CD4-positive, alpha-beta T cell (primary cell): ENCODE data around the gene AANAT. TPM values are rescaled to one million over a fixed set of nuclear protein-coding genes. Genes with fewer than 3 reads are reported as not detected.

Experiments used
- ATAC-seq: fragments of 200-7000 bp; cut with Tn5 transposase; one replicate; pipeline ENCODE4 v1.10.0; 2022; ENCODE audit warnings: mild to moderate bottlenecking; ENCODE audit not compliant: poor library complexity
- CTCF ChIA-PET: fragments of 350-600 bp; sonication (Branson Sonifier 250); formaldehyde crosslinking; loops from one replicate; lab custom pipeline; 2021; ENCODE audit warnings: antibody characterized with exemption, inconsistent platforms; lab: Charles Lee
- POLR2A ChIA-PET: fragments of 350-600 bp; sonication (Branson Sonifier 250); formaldehyde crosslinking; loops from one replicate; lab custom pipeline; 2021; ENCODE audit warnings: antibody characterized with exemption, inconsistent platforms; lab: Charles Lee
- DNase-seq, 14 experiments: peaks; one replicate each; pipeline ENCODE4 v3.0.0-alpha.2; 2013 to 2020; ENCODE audit warnings: mixed read lengths in 2 of 14
- H3K27ac ChIP-seq, 2 donors: one replicate each; pipeline versions ENCODE4 v1.5.1 to v1.7.0; 2013; ENCODE audit warnings: low read length in 2 of 2, low read depth in 1 of 2, mild to moderate bottlenecking in 1 of 2
- H3K27me3 ChIP-seq, 2 experiments: 1 replicate in 1 of 2; 2 replicates in 1 of 2; pipeline versions ENCODE4 v1.6.1 to v1.7.0; 2013; ENCODE audit warnings: low read length in 2 of 2, control low read depth in 1 of 2, mild to moderate bottlenecking in 1 of 2, moderate library complexity in 1 of 2; ENCODE audit not compliant: insufficient read depth in 2 of 2, control insufficient read depth in 1 of 2
- H3K36me3 ChIP-seq: one replicate; pipeline ENCODE4 v1.6.1; 2013; ENCODE audit warnings: low read length, control low read depth; ENCODE audit not compliant: insufficient read depth
- H3K4me1 ChIP-seq: one replicate; pipeline ENCODE4 v1.6.1; 2013; ENCODE audit warnings: low read length, control low read depth; ENCODE audit not compliant: insufficient read depth
- H3K4me3 ChIP-seq: one replicate; pipeline ENCODE4 v1.5.1; 2013; ENCODE audit warnings: mild to moderate bottlenecking, low read length, moderate library complexity
- H3K9me3 ChIP-seq, 2 experiments: 1 replicate in 1 of 2; 2 replicates in 1 of 2; pipeline versions ENCODE4 v1.6.1 to v1.7.0; 2013; ENCODE audit warnings: low read length in 2 of 2, mild to moderate bottlenecking in 2 of 2, control low read depth in 1 of 2, moderate library complexity in 1 of 2; ENCODE audit not compliant: control insufficient read depth in 1 of 2, insufficient read depth in 1 of 2
- H3K27ac Mint-ChIP-seq: one replicate; pipeline ENCODE4 v1.8.0; 2020; ENCODE audit warnings: mixed read lengths
- H3K27me3 Mint-ChIP-seq: one replicate; pipeline ENCODE4 v1.8.0; 2021; ENCODE audit warnings: mixed read lengths
- H3K36me3 Mint-ChIP-seq: one replicate; pipeline ENCODE4 v1.8.0; 2021; ENCODE audit warnings: low read depth, mixed read lengths
- H3K4me1 Mint-ChIP-seq: one replicate; pipeline ENCODE4 v1.8.0; 2021; ENCODE audit warnings: low read depth, mixed read lengths
- H3K4me3 Mint-ChIP-seq: one replicate; pipeline ENCODE4 v1.8.0; 2020; ENCODE audit warnings: mild to moderate bottlenecking, mixed read lengths
- H3K9me3 Mint-ChIP-seq: one replicate; pipeline ENCODE4 v1.8.0; 2020; ENCODE audit warnings: mixed read lengths
- intact Hi-C, 2 experiments: fragments of 100-400 bp; cut with DNase I in 1 of 2; cut with micrococcal nuclease in 1 of 2; formaldehyde crosslinking; loops; one replicate each; pipeline versions ENCODE4 v1.15.1 to v1.9.0; 2023 to 2025; cut with DNase I, micrococcal nuclease
- total RNA-seq, 174 experiments: library from RNA in 2 of 174; stranded (reverse) in 2 of 174; gene quantifications; one replicate each; pipeline ENCODE4 v1.2.3 and lab custom pipeline; 2021 to 2026
- TF ChIP-seq, protein P1 (sequence below): fragments of 200-600 bp; IDR thresholded peaks from one replicate; pipeline ENCODE4 v1.8.0; 2022; ENCODE audit warnings: antibody characterized with exemption, mild to moderate bottlenecking

The AANAT gene
- total RNA-seq, 2 experiments from 2014 or later: 0.14 TPM; not detected in 1

DNA sequence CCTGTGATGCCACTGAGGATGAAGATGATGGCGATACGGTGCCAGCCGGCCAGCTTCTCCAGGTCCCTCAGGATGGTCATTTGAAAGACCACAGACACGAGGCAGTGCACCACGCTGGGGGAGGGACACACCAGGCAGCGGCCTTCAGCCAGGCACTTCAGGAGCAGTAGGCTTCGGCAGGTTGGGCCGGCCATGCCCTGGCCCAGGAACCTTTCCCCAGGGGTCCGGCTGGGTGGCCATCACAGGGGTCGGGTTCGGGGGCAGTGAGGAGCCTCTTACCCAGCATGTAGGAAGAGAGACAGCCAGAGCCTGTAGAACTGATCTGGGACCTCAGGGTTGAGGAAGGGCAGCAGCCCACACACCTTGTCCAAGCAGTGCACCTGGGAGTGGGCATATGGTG is 5.3 kb downstream of the AANAT start:
- POLR2A ChIA-PET: no interaction called here
- H3K4me1 Mint-ChIP-seq: no peaks in the 10 kb centered on the region
- no peaks in the 10 kb centered on the region for H3K27me3 Mint-ChIP-seq
- no peak for ATAC-seq
- H3K36me3 Mint-ChIP-seq: peaks cover 20% of the 10 kb centered on the region
- CTCF ChIA-PET: no interaction called here
- H3K27ac Mint-ChIP-seq: no peak overlapping the region
- no peak for DNase-seq
- no peaks in the 10 kb centered on the region for H3K27me3 ChIP-seq
- H3K9me3 ChIP-seq: no peaks in the 10 kb centered on the region
- no peaks in the 10 kb centered on the region for H3K9me3 Mint-ChIP-seq
- no peak overlapping the region for H3K27ac ChIP-seq
- peaks cover 36% of the 10 kb centered on the region for H3K36me3 ChIP-seq
- H3K4me3 ChIP-seq: no peak overlapping the region
- TF ChIP-seq, protein P1, sequence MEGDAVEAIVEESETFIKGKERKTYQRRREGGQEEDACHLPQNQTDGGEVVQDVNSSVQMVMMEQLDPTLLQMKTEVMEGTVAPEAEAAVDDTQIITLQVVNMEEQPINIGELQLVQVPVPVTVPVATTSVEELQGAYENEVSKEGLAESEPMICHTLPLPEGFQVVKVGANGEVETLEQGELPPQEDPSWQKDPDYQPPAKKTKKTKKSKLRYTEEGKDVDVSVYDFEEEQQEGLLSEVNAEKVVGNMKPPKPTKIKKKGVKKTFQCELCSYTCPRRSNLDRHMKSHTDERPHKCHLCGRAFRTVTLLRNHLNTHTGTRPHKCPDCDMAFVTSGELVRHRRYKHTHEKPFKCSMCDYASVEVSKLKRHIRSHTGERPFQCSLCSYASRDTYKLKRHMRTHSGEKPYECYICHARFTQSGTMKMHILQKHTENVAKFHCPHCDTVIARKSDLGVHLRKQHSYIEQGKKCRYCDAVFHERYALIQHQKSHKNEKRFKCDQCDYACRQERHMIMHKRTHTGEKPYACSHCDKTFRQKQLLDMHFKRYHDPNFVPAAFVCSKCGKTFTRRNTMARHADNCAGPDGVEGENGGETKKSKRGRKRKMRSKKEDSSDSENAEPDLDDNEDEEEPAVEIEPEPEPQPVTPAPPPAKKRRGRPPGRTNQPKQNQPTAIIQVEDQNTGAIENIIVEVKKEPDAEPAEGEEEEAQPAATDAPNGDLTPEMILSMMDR: no peak
- no peaks in the 10 kb centered on the region for H3K4me1 ChIP-seq
- H3K4me3 Mint-ChIP-seq: no peak overlapping the region
- intact Hi-C loops: no loop called here

DNA sequence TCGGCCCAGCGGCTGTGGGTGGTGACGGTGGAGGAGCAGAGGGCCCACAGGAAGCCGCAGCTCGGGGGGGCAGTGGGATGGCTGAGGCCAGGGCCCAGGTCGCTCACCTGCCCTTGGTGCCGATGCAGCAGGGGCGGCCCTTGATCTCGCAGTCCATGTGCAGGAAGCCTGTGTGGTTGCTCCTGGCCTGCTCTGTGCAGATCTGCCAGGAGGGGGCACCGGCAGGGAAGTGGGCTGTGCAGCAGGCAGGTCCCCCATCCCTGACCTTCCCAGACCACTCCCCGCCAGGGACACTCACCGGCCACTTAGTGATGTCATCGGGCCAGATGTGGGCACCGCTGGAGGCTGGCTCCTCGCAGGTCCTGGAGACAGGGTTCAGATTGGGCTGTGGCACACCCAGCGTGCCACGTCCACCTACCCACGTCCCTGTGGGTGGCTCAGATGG is 6.2 kb downstream of the AANAT start:
- TF ChIP-seq, protein P1: no peak
- Mint-ChIP-seq H3K9me3 (no peaks in the 10 kb centered on the region), H3K27me3 (no peaks in the 10 kb centered on the region), H3K27ac (no peak overlapping the region), H3K36me3 (peaks cover 20% of the 10 kb centered on the region), H3K4me3 (no peak overlapping the region), H3K4me1 (no peaks in the 10 kb centered on the region)
- DNase-seq (peak in 2 of 14 experiments; percentile 27 to 46), ATAC-seq (no peak)
- H3K27ac ChIP-seq: no peak overlapping the region
- no peaks in the 10 kb centered on the region for H3K4me1 ChIP-seq
- ChIA-PET CTCF (no interaction called here), POLR2A (no interaction called here)
- H3K27me3 ChIP-seq: no peaks in the 10 kb centered on the region
- intact Hi-C loops: no loop called here
- no peaks in the 10 kb centered on the region for H3K9me3 ChIP-seq
- H3K4me3 ChIP-seq: no peak overlapping the region
- H3K36me3 ChIP-seq: peaks cover 39% of the 10 kb centered on the region

DNA sequence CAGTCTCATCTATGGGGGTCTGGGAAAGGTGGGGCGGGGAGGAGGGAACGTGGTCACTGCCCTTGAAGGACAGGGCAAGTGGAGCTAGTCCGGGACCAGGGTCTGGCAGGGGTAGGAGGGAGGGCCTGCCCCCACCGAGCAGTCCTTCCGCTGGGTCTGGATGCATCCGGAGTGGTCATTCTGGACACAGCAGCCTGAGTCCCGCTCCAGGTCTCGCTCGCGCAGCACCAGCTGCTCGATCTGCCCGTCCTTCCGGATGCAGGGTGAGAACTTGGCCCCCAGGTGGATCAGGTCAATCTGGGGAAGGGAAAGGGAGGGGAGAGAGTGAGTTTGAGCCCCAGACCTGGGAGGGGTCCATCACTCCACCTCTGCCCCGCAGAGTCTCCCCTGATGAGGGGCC is 6.8 kb downstream of the AANAT start:
- Histone ChIP-seq H3K4me1 (no peaks in the 10 kb centered on the region), H3K27me3 (no peaks in the 10 kb centered on the region), H3K9me3 (no peaks in the 10 kb centered on the region), H3K4me3 (no peak overlapping the region), H3K27ac (no peak overlapping the region), H3K36me3 (peaks cover 40% of the 10 kb centered on the region)
- intact Hi-C loops: no loop called here
- CTCF ChIA-PET: no interaction called here
- DNase-seq: no peak
- Mint-ChIP-seq H3K4me3 (no peak overlapping the region), H3K27me3 (no peaks in the 10 kb centered on the region), H3K36me3 (peaks cover 20% of the 10 kb centered on the region), H3K4me1 (no peaks in the 10 kb centered on the region), H3K9me3 (no peaks in the 10 kb centered on the region), H3K27ac (no peak overlapping the region)
- TF ChIP-seq, protein P1: no peak
- ATAC-seq: no peak
- POLR2A ChIA-PET: interaction anchor here (0.8 kb wide), 1 partner anchor 21 kb away, joined by 3 read pairs; no protein-coding TSS in a partner anchor
